Stimulated activated memory B cell treated with anti-CD40 and anti-IgM and Interleukin-4, amounts not matched to agents 10 μg/mL and 1 μg/mL and 100 μg/mL, for 72 hours (primary cell): ENCODE data around the gene RBPMS2.

Experiments used
- ATAC-seq: fragments of 150-1000 bp; cut with Tn5 transposase; 2 replicates; pipeline ENCODE4 v1.10.0; 2021
- H3K27ac Mint-ChIP-seq: one replicate; pipeline ENCODE4 v1.8.0; 2022; ENCODE audit warnings: mild to moderate bottlenecking, mixed read lengths
- H3K27me3 Mint-ChIP-seq: one replicate; pipeline ENCODE4 v1.8.0; 2022; ENCODE audit warnings: mixed read lengths
- H3K36me3 Mint-ChIP-seq: one replicate; pipeline ENCODE4 v1.8.0; 2022; ENCODE audit warnings: mixed read lengths
- H3K4me1 Mint-ChIP-seq: one replicate; pipeline ENCODE4 v1.8.0; 2022; ENCODE audit warnings: mixed read lengths
- H3K4me3 Mint-ChIP-seq: one replicate; pipeline ENCODE4 v1.8.0; 2022; ENCODE audit warnings: mild to moderate bottlenecking, moderate library complexity, mixed read lengths
- H3K9me3 Mint-ChIP-seq: one replicate; pipeline ENCODE4 v1.8.0; 2022; ENCODE audit warnings: mixed read lengths

The RBPMS2 gene

GRCh38 chr15:64702816-64703631 is 72.4 kb downstream of the RBPMS2 start:
- ATAC-seq = peak; percentile 97
- Mint-ChIP-seq H3K9me3 (no peaks in the 10 kb centered on the region), H3K27ac (peak overlapping the region; percentile 91), H3K36me3 (peaks cover 7% of the 10 kb centered on the region), H3K27me3 (no peaks in the 10 kb centered on the region), H3K4me1 (peaks cover 54% of the 10 kb centered on the region), H3K4me3 (peak overlapping the region; percentile 93)

GRCh38 chr15:64701482-64702184 is 73.8 kb downstream of the RBPMS2 start:
- Mint-ChIP-seq H3K27me3 (no peaks in the 10 kb centered on the region), H3K36me3 (peaks cover 7% of the 10 kb centered on the region), H3K4me3 (peak overlapping the region; percentile 93), H3K9me3 (no peaks in the 10 kb centered on the region), H3K4me1 (peaks cover 67% of the 10 kb centered on the region), H3K27ac (peak overlapping the region; percentile 91)
- ATAC-seq = no peak

- peaks cover 73% of the 10 kb centered on the region for H3K4me1 Mint-ChIP-seq
- H3K27me3 Mint-ChIP-seq = no peaks in the 10 kb centered on the region
- peak overlapping the region; percentile 93 for H3K4me3 Mint-ChIP-seq
- no peak for ATAC-seq
- H3K9me3 Mint-ChIP-seq = no peaks in the 10 kb centered on the region
- H3K27ac Mint-ChIP-seq = peak overlapping the region; percentile 91
- peaks cover 7% of the 10 kb centered on the region for H3K36me3 Mint-ChIP-seq
Measured at GRCh38 chr15:64701051-64701450, 74.3 kb downstream of the RBPMS2 start.

GRCh38 chr15:64699751-64700388 is 75.5 kb downstream of the RBPMS2 start:
- H3K36me3 Mint-ChIP-seq = peaks cover 13% of the 10 kb centered on the region
- peaks cover 84% of the 10 kb centered on the region for H3K4me1 Mint-ChIP-seq
- no peak overlapping the region for H3K4me3 Mint-ChIP-seq
- H3K9me3 Mint-ChIP-seq = no peaks in the 10 kb centered on the region
- peak overlapping the region; percentile 11 for H3K27ac Mint-ChIP-seq
- H3K27me3 Mint-ChIP-seq = no peaks in the 10 kb centered on the region
- no peak for ATAC-seq

GRCh38 chr15:64698823-64699222 is 76.6 kb downstream of the RBPMS2 start:
- Mint-ChIP-seq H3K27me3 (no peaks in the 10 kb centered on the region), H3K4me1 (peaks cover 90% of the 10 kb centered on the region), H3K4me3 (no peak overlapping the region), H3K36me3 (peaks cover 13% of the 10 kb centered on the region), H3K27ac (peak overlapping the region; percentile 52), H3K9me3 (no peaks in the 10 kb centered on the region)
- ATAC-seq = no peak

- H3K9me3 Mint-ChIP-seq = no peaks in the 10 kb centered on the region
- H3K4me1 Mint-ChIP-seq = peaks cover 84% of the 10 kb centered on the region
- H3K4me3 Mint-ChIP-seq = no peak overlapping the region
- H3K27me3 Mint-ChIP-seq = no peaks in the 10 kb centered on the region
- peak overlapping the region; percentile 52 for H3K27ac Mint-ChIP-seq
- peaks cover 13% of the 10 kb centered on the region for H3K36me3 Mint-ChIP-seq
- ATAC-seq = peak; percentile 64
Measured at GRCh38 chr15:64697911-64698369, 77.4 kb downstream of the RBPMS2 start.

GRCh38 chr15:64696481-64696880 is 78.9 kb downstream of the RBPMS2 start:
- no peaks in the 10 kb centered on the region for H3K9me3 Mint-ChIP-seq
- peaks cover 71% of the 10 kb centered on the region for H3K4me1 Mint-ChIP-seq
- no peak for ATAC-seq
- peaks cover 13% of the 10 kb centered on the region for H3K36me3 Mint-ChIP-seq
- H3K4me3 Mint-ChIP-seq = no peak overlapping the region
- no peaks in the 10 kb centered on the region for H3K27me3 Mint-ChIP-seq
- peak overlapping the region; percentile 81 for H3K27ac Mint-ChIP-seq

GRCh38 chr15:64695561-64695992 is 79.8 kb downstream of the RBPMS2 start:
- H3K36me3 Mint-ChIP-seq = peaks cover 17% of the 10 kb centered on the region
- H3K9me3 Mint-ChIP-seq = no peaks in the 10 kb centered on the region
- peak; percentile 81 for ATAC-seq
- peaks cover 68% of the 10 kb centered on the region for H3K4me1 Mint-ChIP-seq
- no peaks in the 10 kb centered on the region for H3K27me3 Mint-ChIP-seq
- H3K4me3 Mint-ChIP-seq = peak overlapping the region; percentile 54
- peak overlapping the region; percentile 81 for H3K27ac Mint-ChIP-seq

GRCh38 chr15:64694816-64695215 is 80.6 kb downstream of the RBPMS2 start:
- H3K9me3 Mint-ChIP-seq = no peaks in the 10 kb centered on the region
- ATAC-seq = no peak
- H3K27me3 Mint-ChIP-seq = no peaks in the 10 kb centered on the region
- H3K4me3 Mint-ChIP-seq = no peak overlapping the region
- peaks cover 15% of the 10 kb centered on the region for H3K36me3 Mint-ChIP-seq
- H3K4me1 Mint-ChIP-seq = peaks cover 60% of the 10 kb centered on the region
- peak overlapping the region; percentile 81 for H3K27ac Mint-ChIP-seq

GRCh38 chr15:64693134-64693533 is 82.3 kb downstream of the RBPMS2 start:
- Mint-ChIP-seq H3K9me3 (no peaks in the 10 kb centered on the region), H3K27ac (no peak overlapping the region), H3K4me3 (no peak overlapping the region), H3K36me3 (peaks cover 27% of the 10 kb centered on the region), H3K27me3 (no peaks in the 10 kb centered on the region), H3K4me1 (peaks cover 43% of the 10 kb centered on the region)
- ATAC-seq = no peak

GRCh38 chr15:64691896-64692565 is 83.4 kb downstream of the RBPMS2 start:
- Mint-ChIP-seq H3K27ac (no peak overlapping the region), H3K9me3 (no peaks in the 10 kb centered on the region), H3K4me1 (peaks cover 32% of the 10 kb centered on the region), H3K36me3 (peaks cover 36% of the 10 kb centered on the region), H3K27me3 (no peaks in the 10 kb centered on the region), H3K4me3 (no peak overlapping the region)
- ATAC-seq = no peak

GRCh38 chr15:64690578-64691296 is 84.7 kb downstream of the RBPMS2 start:
- no peak overlapping the region for H3K27ac Mint-ChIP-seq
- no peak overlapping the region for H3K4me3 Mint-ChIP-seq
- H3K27me3 Mint-ChIP-seq = no peaks in the 10 kb centered on the region
- peaks cover 20% of the 10 kb centered on the region for H3K4me1 Mint-ChIP-seq
- peaks cover 36% of the 10 kb centered on the region for H3K36me3 Mint-ChIP-seq
- ATAC-seq = no peak
- no peaks in the 10 kb centered on the region for H3K9me3 Mint-ChIP-seq

- H3K27ac Mint-ChIP-seq = no peak overlapping the region
Measured at GRCh38 chr15:64690008-64690407, 85.4 kb downstream of the RBPMS2 start.

More at GRCh38 chr15:64690008-64690407, 85.4 kb downstream of the RBPMS2 start:
- no peak for ATAC-seq
- no peak overlapping the region for H3K4me3 Mint-ChIP-seq
- H3K27me3 Mint-ChIP-seq = no peaks in the 10 kb centered on the region
- peaks cover 13% of the 10 kb centered on the region for H3K4me1 Mint-ChIP-seq
- peaks cover 35% of the 10 kb centered on the region for H3K36me3 Mint-ChIP-seq
- H3K9me3 Mint-ChIP-seq = no peaks in the 10 kb centered on the region
